ENCODE data around the gene CDC42BPG. TPM values are rescaled to one million over a fixed set of nuclear protein-coding genes. Genes with fewer than 3 reads are reported as not detected.
A peak's percentile ranks its signal among the peaks of the same experiment; 100 is the strongest.

Gene CDC42BPG
- total and polyA plus RNA-seq, 9 of the 15 experiments (the other 6 are each of a cell fraction or from before 2014, with no cell fraction given): 0.04 to 8.8 (median 2.1) TPM

- TF ChIP-seq ZBTB40 (IDR thresholded peaks at IDR 0.05): peak; percentile 65
- TF ChIP-seq ZBTB40 (CRISPR knock-in tag; IDR thresholded peaks at IDR 0.05): no peak
- no peak for TF ChIP-seq DNMT1 (IDR thresholded peaks at IDR 0.05)
- TF ChIP-seq GATAD2B (IDR thresholded peaks at IDR 0.05; ENCODE audit: borderline replicate concordance): peak; percentile 51; the same call in 1 of the 2 replicates
- no peak for TF ChIP-seq ZBED1 (IDR thresholded peaks at IDR 0.05)
- no peak for TF ChIP-seq SRSF9 (IDR thresholded peaks at IDR 0.05; ENCODE audit: borderline replicate concordance, low read depth, low read length)
- no peak for TF ChIP-seq PRMT5 (CRISPR knock-in tag; IDR thresholded peaks at IDR 0.05)
- TF ChIP-seq KAT8 (IDR thresholded peaks at IDR 0.05; ENCODE audit: low read depth): no peak
- no peak for TF ChIP-seq ZNF79 (CRISPR knock-in tag; IDR thresholded peaks at IDR 0.05; ENCODE audit: low read depth)
- TF ChIP-seq KLF13 (tag; IDR thresholded peaks at IDR 0.05; ENCODE audit: borderline replicate concordance, low read depth): no peak
- TF ChIP-seq SRSF1 (IDR thresholded peaks at IDR 0.05; ENCODE audit: low read depth, low read length): no peak
- TF ChIP-seq HSF4 (CRISPR knock-in tag; IDR thresholded peaks at IDR 0.05; ENCODE audit: borderline replicate concordance): no peak
- TF ChIP-seq XRCC5 (IDR thresholded peaks at IDR 0.05; ENCODE audit: low read depth, low read length): peak; percentile 91
- TF ChIP-seq FOSL1 (tag; conservative IDR thresholded peaks at IDR 0.05): no peak
- no peak for TF ChIP-seq PPARD (CRISPR knock-in tag; IDR thresholded peaks at IDR 0.05)
- TF ChIP-seq BRD9 (IDR thresholded peaks at IDR 0.05; ENCODE audit: low read depth, partially characterized antibody): no peak
- TF ChIP-seq HNRNPL (IDR thresholded peaks at IDR 0.05; ENCODE audit: low read depth, low read length): peak; percentile 75; the same call in 1 of the 2 replicates
- TF ChIP-seq ZNF830 (CRISPR knock-in tag; IDR thresholded peaks at IDR 0.05): 0 out of 2 replicates have a peak, but pooled peaks have one; percentile 34
- TF ChIP-seq ZC3H4 (CRISPR knock-in tag; IDR thresholded peaks at IDR 0.05; ENCODE audit: borderline replicate concordance): no peak
- TF ChIP-seq STAT5B (CRISPR knock-in tag; IDR thresholded peaks at IDR 0.05): no peak
- TF ChIP-seq SPI1 (IDR thresholded peaks at IDR 0.05; ENCODE audit: borderline replicate concordance, low read depth, low read length): peak; percentile 57
- no peak for TF ChIP-seq CBFB (CRISPR knock-in tag; IDR thresholded peaks at IDR 0.05)
- peak; percentile 96 for TF ChIP-seq RB1 (IDR thresholded peaks at IDR 0.05; ENCODE audit: low read depth)
Observed at GRCh38 chr11:64887757-64888405, 43.4 kb upstream of the CDC42BPG start (continued).

Data from K562 (cell line).